ENCODE results near the gene AUTS2. TPM values are rescaled to one million over a fixed set of nuclear protein-coding genes. Genes with fewer than 3 reads are reported as not detected.

The AUTS2 gene
- total RNA-seq, 1 experiment from 2014 or later = not detected

DNA sequence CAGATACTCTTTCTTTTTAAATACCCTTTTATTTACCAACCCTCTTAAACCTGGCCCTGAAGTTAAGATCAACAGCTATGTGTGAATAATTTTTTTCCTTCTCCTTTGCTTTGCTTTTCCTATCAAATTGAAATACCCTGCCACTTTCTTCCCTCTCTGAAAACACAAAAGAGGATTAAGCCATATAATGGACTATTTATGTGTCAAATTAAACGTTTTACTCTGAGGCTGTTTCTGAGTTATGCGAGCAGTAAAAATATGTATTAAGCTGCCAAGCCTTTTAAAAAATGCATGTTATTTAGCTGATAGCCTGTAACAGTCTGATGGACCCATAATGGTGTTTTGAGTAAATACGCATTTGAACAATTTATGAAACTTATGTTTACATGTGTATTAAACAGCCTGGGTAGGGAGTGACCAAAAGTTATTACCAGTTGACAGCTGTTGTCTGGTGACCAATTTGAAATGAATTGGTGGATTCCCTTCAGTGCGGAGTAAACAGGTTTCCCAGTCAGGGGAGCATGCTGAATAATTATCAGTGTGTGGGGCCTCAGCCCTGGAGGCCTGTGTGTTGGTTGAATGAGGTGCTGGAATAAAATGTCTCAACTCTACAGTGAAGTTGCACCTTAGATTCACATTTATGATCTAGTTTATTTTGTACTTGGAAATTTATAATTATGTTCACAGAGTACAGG, 89.6 kb downstream of the AUTS2 start:
- intact Hi-C loops (cut with micrococcal nuclease; ENCODE audit: unreplicated experiment) = no loop called here
- Mint-ChIP-seq H3K36me3 (ENCODE audit: insufficient read depth, unreplicated experiment) (no peaks in the 10 kb centered on the region), H3K9me3 (ENCODE audit: low read depth, unreplicated experiment) (peaks cover 3% of the 10 kb centered on the region), H3K4me1 (ENCODE audit: low read depth, unreplicated experiment) (no peaks in the 10 kb centered on the region), H3K4me3 (ENCODE audit: low read depth, unreplicated experiment) (no peak overlapping the region), H3K27ac (ENCODE audit: unreplicated experiment) (no peak overlapping the region), H3K27me3 (ENCODE audit: unreplicated experiment) (no peaks in the 10 kb centered on the region)
- CTCF ChIA-PET = no interaction called here
- BruUV-seq (replicated peaks) = no TSS peak
- TF ChIP-seq, protein P1, sequence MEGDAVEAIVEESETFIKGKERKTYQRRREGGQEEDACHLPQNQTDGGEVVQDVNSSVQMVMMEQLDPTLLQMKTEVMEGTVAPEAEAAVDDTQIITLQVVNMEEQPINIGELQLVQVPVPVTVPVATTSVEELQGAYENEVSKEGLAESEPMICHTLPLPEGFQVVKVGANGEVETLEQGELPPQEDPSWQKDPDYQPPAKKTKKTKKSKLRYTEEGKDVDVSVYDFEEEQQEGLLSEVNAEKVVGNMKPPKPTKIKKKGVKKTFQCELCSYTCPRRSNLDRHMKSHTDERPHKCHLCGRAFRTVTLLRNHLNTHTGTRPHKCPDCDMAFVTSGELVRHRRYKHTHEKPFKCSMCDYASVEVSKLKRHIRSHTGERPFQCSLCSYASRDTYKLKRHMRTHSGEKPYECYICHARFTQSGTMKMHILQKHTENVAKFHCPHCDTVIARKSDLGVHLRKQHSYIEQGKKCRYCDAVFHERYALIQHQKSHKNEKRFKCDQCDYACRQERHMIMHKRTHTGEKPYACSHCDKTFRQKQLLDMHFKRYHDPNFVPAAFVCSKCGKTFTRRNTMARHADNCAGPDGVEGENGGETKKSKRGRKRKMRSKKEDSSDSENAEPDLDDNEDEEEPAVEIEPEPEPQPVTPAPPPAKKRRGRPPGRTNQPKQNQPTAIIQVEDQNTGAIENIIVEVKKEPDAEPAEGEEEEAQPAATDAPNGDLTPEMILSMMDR (IDR thresholded peaks at IDR 0.05; ENCODE audit: unreplicated experiment) = no peak
- DNase-seq = no peak

DNA sequence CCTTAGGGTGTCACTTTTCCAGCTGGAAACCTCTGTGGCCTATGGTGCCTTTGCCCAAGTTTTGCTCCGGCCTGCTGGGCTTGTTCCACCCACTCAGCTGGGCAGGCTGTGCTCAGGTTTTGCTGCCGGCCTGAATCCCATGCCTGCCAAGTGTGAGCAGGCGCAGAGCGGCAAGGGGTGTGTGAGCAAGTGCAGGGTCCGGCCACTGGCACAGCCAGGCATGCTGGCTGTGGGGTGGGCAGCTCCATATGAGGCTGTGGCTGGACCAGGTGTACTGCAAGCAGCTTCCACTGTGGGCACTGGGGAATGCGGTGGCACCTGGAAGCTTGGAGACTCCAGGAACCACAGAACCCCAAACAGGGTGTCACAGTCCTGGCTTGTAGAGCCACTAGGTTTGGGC, 92.1 kb downstream of the AUTS2 start:
- DNase-seq = no peak
- H3K27ac Mint-ChIP-seq (ENCODE audit: unreplicated experiment) = no peak overlapping the region
- H3K36me3 Mint-ChIP-seq (ENCODE audit: insufficient read depth, unreplicated experiment) = no peaks in the 10 kb centered on the region
- no peak overlapping the region for H3K4me3 Mint-ChIP-seq (ENCODE audit: low read depth, unreplicated experiment)
- TF ChIP-seq, protein P1 (IDR thresholded peaks at IDR 0.05; ENCODE audit: unreplicated experiment) = no peak
- H3K4me1 Mint-ChIP-seq (ENCODE audit: low read depth, unreplicated experiment) = no peaks in the 10 kb centered on the region
- no TSS peak for BruUV-seq (replicated peaks)
- CTCF ChIA-PET = interaction anchor here (0.6 kb wide), 1 partner anchor 403 kb away, joined by 3 read pairs; no protein-coding TSS in a partner anchor
- peaks cover 3% of the 10 kb centered on the region for H3K9me3 Mint-ChIP-seq (ENCODE audit: low read depth, unreplicated experiment)
- no peaks in the 10 kb centered on the region for H3K27me3 Mint-ChIP-seq (ENCODE audit: unreplicated experiment)
- intact Hi-C loops (cut with micrococcal nuclease; ENCODE audit: unreplicated experiment) = no loop called here

DNA sequence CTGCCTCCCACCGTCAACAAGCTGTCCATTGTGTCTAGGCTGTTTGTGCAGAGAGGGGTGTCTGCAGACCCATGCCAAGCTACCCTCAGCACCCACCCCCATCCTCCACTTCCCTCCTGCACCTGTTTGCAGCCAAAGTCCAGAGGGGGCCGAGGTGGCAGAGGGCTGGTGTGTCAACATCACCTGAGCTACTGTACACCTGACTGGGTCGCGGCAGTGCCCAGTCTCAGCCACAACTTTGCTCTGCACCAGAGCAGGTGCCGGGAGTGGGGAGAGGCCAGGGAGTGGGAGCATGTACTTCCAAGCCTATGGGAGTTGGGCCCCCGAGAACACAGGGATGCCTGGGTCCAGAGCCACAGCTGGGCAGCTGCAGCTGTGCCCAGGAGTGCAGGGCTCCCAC, 93.1 kb downstream of the AUTS2 start:
- no TSS peak for BruUV-seq (replicated peaks)
- Mint-ChIP-seq H3K4me3 (ENCODE audit: low read depth, unreplicated experiment) (no peak overlapping the region), H3K36me3 (ENCODE audit: insufficient read depth, unreplicated experiment) (no peaks in the 10 kb centered on the region), H3K4me1 (ENCODE audit: low read depth, unreplicated experiment) (no peaks in the 10 kb centered on the region), H3K27ac (ENCODE audit: unreplicated experiment) (no peak overlapping the region), H3K27me3 (ENCODE audit: unreplicated experiment) (no peaks in the 10 kb centered on the region), H3K9me3 (ENCODE audit: low read depth, unreplicated experiment) (peaks cover 3% of the 10 kb centered on the region)
- CTCF ChIA-PET = no interaction called here
- DNase-seq = no peak
- TF ChIP-seq, protein P1 (IDR thresholded peaks at IDR 0.05; ENCODE audit: unreplicated experiment) = no peak
- intact Hi-C loops (cut with micrococcal nuclease; ENCODE audit: unreplicated experiment) = no loop called here

DNA sequence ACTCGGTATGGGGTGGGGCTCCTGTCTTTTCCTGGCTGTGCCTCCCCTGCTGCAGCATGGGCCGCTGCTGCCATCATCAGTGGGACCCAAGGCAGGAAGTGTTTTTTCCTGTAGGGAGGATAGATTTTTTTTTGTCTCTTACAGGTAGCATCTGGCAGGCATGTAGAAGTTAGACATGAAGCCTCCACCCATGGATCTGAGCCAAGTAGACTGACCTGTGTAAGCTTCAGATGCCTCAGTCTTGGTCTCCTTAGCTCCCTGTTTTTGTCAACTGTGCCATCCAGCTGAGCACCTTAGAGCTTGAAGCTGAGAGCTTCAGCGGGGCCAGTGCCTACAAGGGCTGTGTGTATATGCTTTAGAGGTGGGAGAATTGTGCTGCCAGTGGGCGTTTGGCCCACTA, 93.5 kb downstream of the AUTS2 start:
- intact Hi-C loops (cut with micrococcal nuclease; ENCODE audit: unreplicated experiment) = no loop called here
- Mint-ChIP-seq H3K9me3 (ENCODE audit: low read depth, unreplicated experiment) (peaks cover 3% of the 10 kb centered on the region), H3K27ac (ENCODE audit: unreplicated experiment) (no peak overlapping the region), H3K4me1 (ENCODE audit: low read depth, unreplicated experiment) (no peaks in the 10 kb centered on the region), H3K36me3 (ENCODE audit: insufficient read depth, unreplicated experiment) (no peaks in the 10 kb centered on the region), H3K27me3 (ENCODE audit: unreplicated experiment) (no peaks in the 10 kb centered on the region), H3K4me3 (ENCODE audit: low read depth, unreplicated experiment) (no peak overlapping the region)
- TF ChIP-seq, protein P1 (IDR thresholded peaks at IDR 0.05; ENCODE audit: unreplicated experiment) = no peak
- CTCF ChIA-PET = no interaction called here
- BruUV-seq (replicated peaks) = no TSS peak
- DNase-seq = no peak
